ENCODE data around the gene WASHC4.
A peak's percentile ranks its signal among the peaks of the same experiment; 100 is the strongest.

DNA sequence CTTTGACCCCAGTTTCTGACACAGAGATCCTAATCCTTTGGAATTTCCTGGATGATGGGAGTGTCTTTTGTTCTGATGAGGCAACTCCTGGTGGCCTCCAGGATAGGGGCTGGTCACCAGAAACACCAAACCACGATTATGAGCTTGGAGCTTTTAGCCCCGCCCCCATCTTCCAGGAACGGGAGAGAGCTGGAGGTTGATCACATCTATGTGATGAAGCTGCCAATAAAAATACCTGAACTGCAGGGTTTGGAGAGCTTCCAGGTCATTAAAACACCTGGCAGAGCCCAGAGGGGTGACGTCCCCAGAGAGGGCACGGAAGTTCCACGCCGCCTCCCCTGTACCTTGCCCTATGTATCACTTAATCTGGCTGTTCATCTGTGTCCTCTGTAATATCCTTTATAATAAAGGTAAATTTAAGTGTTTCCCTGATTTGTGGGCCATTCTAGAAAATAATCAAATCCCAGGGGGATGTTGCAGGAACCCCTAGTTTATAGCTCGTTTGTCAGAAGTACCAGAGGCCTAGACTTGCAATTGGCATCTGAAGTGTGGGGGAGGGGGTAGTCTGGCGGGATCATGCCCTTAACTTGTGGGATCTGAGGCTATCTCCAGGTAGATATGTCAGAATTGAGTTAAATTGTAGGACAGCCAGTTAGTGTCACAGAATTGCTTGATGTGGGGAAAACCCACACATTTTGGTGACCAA is 107.3 kb downstream of the WASHC4 start:
- TF ChIP-seq, protein P1, sequence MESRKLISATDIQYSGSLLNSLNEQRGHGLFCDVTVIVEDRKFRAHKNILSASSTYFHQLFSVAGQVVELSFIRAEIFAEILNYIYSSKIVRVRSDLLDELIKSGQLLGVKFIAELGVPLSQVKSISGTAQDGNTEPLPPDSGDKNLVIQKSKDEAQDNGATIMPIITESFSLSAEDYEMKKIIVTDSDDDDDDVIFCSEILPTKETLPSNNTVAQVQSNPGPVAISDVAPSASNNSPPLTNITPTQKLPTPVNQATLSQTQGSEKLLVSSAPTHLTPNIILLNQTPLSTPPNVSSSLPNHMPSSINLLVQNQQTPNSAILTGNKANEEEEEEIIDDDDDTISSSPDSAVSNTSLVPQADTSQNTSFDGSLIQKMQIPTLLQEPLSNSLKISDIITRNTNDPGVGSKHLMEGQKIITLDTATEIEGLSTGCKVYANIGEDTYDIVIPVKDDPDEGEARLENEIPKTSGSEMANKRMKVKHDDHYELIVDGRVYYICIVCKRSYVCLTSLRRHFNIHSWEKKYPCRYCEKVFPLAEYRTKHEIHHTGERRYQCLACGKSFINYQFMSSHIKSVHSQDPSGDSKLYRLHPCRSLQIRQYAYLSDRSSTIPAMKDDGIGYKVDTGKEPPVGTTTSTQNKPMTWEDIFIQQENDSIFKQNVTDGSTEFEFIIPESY (IDR thresholded peaks at IDR 0.05): no peak
- TF ChIP-seq, protein P2, sequence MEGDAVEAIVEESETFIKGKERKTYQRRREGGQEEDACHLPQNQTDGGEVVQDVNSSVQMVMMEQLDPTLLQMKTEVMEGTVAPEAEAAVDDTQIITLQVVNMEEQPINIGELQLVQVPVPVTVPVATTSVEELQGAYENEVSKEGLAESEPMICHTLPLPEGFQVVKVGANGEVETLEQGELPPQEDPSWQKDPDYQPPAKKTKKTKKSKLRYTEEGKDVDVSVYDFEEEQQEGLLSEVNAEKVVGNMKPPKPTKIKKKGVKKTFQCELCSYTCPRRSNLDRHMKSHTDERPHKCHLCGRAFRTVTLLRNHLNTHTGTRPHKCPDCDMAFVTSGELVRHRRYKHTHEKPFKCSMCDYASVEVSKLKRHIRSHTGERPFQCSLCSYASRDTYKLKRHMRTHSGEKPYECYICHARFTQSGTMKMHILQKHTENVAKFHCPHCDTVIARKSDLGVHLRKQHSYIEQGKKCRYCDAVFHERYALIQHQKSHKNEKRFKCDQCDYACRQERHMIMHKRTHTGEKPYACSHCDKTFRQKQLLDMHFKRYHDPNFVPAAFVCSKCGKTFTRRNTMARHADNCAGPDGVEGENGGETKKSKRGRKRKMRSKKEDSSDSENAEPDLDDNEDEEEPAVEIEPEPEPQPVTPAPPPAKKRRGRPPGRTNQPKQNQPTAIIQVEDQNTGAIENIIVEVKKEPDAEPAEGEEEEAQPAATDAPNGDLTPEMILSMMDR (IDR thresholded peaks at IDR 0.05; ENCODE audit: low read depth, low read length, missing input control): no peak
- TF ChIP-seq RXRA (IDR thresholded peaks at IDR 0.05) (peak; percentile 82 to 87), SP1 (IDR thresholded peaks at IDR 0.05) (peak; percentile 87), YY1 (IDR thresholded peaks at IDR 0.05) (peak; percentile 41)
